Activated T-helper 1 cell treated with Interleukin-2 at 50 U/mL for 16 hours (primary cell): ENCODE measurements around the gene UFM1.
"Not testable (repeated sequence)": the region's sequence is repeated elsewhere in the genome, so short reads cannot be mapped to it uniquely, and the experiment has no call there.

Experiments used
- DNase-seq: peaks from one replicate; pipeline ENCODE4 v3.0.0-alpha.2; 2020; ENCODE audit warnings: low read depth

The UFM1 gene

DNA sequence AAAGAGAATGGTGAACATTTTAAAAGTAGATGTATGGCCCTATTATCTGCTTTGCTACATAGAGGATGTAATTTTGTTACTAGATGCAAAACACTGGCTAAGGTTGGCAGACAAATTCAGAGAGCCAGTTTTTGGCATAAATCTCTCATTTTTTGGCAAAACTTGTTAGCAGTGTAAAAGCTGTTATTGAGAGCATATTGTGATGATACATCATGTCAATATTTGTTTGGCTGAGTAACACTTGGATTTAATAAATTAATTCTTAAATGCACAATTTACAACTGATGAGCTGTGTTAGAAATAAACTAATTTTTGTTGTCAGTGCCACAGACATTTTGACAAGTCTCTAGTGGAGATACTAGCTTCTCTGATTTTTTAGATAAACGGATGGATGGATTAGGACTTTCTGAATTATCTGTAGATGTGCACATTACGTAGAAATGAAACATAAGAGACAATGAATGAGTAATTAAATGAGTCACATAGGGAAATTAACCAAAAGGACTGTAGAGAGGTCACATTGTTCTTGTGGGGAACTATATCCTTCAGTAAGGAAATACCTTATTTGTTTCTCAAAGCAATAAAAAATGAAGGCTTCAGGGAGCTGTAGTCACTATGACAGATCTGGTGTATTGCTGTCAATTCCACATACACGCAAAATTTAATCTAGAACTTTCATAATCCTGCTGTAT, 17.4 kb downstream of the UFM1 start:
- no peak for DNase-seq

GRCh38 chr13:38369058-38369457, 19.4 kb downstream of the UFM1 start:
- DNase-seq = no peak

- not testable (repeated sequence) for DNase-seq
These were observed 20.4 kb downstream of the UFM1 start for GRCh38 chr13:38370096-38370495.

DNA sequence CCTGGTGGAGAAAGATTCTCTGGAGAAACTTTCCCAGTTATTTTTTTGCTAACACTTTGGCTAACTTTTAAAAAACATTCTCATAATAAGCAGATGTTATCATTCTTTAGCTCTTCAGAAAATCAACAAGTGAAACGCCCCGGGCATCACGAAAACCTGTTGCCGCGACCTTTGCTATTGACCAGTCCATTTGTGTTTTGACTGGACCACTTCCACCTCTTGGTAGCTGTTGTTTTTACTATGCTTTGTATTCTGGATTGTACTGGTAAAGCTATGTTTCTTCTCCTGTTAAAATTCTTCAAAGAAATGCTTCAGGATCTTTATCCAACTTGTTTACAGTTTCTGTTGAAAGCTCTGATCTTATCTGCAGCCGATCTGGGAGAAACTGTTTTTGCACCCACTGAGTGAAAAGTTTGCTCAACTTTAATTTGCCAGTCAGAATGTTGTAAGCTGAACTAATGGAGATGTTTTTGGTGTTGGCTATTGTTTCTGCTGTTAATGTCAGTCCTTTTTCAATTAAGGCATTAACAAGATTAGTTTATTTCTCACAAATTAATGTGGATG, 23.3 kb downstream of the UFM1 start:
- DNase-seq = no peak

DNA sequence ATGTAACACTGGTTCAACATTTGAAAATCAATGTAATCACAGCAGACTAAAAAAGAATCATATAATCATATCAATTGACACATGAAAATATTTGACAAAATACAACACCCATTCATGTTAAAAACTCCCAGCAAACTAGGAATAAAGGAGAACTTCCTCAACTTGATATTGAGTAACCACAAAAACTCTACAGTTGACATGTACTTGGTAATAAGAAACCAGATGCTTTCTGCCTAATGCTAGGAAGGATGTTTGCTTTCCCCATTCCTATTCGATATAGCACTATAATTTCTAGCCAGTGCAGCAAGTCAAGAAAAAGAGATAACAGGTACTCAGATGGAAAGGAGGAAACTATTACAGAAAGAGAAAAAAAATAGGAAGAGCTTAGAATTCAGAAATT, 26.9 kb downstream of the UFM1 start:
- DNase-seq = no peak

DNA sequence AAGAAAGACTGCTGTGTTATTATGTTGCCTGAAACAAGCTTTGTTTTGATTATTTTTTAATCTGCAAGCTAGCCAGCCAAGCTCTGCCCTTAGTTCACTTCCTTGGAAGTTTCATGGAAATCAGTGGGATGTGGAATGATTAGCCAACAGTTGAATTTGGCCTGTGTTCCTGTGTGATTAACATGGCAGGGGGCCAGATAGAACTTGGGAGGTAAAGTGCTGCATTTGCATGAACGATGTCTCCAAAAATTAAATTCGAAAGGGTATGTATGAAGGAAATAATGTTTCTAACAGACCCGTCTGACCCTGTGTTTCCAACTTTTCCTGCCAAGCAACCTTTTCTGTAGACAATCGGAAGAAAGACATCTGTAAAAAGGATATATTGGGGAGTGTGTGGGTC, 32.2 kb downstream of the UFM1 start:
- DNase-seq = no peak

DNA sequence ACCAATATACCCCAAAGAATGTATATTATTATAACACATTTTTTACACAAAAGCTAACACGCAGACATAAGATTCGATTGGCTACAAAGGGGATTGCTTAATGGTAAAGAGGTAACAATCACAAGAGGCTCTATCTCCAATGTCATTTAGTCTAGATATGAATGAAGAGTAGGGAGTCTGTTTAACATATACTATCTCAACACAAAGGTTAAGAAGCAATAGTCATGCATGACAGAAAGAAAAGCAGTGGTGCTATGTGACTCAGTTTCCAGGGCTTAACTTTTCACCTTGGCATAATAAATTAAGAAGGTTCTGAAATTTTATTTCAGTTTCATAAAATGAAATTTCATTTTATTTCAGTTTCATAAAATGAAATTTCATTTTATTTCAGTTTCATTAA, 33.3 kb downstream of the UFM1 start:
- DNase-seq = no peak

DNA sequence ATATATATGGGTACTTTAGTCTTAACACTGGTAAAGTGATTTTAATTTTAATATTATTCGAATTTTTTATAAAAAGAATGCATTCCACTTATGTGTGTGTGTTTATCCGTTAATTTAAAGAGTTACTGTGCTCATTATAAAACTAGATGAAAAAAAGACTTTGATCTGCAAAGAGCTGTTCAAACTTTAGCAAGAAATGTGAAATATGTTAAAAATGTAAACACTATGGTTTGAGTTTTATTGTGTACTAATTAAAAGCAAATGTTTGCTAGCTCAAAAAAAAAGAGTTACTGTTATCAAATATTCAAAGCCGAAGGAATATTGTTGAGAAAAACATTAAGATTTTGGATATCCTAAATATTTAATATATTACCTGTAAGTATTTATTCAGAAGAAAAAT, 34.5 kb downstream of the UFM1 start:
- no peak for DNase-seq

- DNase-seq = no peak
These were observed 35.7 kb downstream of the UFM1 start for GRCh38 chr13:38385153-38385891.

GRCh38 chr13:38386421-38386820, 36.8 kb downstream of the UFM1 start:
- no peak for DNase-seq

DNA sequence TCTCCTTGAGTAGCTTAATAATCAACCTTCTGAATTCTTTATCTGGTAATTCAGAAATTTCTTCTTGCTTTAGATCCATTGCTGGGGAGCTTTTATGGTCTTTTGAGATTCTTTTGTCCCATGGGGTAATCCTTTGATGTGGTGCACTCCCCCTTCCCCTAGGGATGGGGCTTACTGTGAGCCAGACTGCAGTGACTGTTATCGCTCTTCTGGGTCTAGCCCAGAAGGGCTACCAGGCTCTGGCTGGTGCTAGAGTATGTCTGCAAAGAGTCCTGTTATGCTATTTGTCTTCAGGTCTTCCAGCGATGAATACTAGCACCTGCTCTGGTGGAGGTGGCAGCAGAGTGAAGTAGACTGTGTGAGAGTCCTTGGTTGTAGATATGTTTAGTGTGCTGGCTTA, 41.7 kb downstream of the UFM1 start:
- no peak for DNase-seq

DNA sequence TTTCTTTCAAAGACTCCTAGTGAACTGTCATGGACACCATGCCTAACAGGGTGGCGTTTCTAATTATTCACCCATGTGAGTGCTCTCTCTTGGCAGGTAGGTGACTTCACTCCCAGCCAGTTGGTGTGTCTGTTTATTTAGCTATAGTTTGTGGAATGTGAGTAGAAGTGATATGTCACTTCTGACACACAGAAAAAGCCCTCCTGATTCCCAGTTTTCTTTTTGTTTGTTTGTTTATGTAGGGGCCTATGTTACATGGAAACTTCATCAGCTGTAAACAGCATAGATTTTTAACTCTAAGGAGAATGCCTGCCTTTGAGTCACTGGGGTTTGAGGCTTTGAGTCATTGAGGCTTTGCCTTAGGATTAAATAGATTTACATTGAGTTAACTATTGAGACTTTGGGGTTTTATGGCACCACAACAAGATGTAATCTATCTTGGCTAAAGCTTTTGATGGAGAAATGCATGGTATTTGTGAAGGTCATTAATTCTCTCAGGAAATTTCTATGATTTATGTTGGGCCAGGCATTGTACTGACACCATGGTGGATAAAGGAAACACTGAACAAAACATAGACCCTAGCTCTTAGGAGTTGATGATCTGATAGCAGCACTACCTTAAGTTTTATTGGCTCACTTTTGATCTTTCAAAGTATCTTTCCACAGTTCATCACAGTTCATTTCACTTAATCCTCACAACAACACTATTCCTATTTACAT, 45.3 kb downstream of the UFM1 start:
- DNase-seq = no peak

GRCh38 chr13:38395497-38395788, 45.8 kb downstream of the UFM1 start:
- DNase-seq = no peak

- DNase-seq = no peak
These were observed 49.3 kb downstream of the UFM1 start for GRCh38 chr13:38398711-38399493.

GRCh38 chr13:38399535-38399934, 49.9 kb downstream of the UFM1 start:
- DNase-seq = no peak

GRCh38 chr13:38401276-38401675, 51.6 kb downstream of the UFM1 start:
- no peak for DNase-seq

DNA sequence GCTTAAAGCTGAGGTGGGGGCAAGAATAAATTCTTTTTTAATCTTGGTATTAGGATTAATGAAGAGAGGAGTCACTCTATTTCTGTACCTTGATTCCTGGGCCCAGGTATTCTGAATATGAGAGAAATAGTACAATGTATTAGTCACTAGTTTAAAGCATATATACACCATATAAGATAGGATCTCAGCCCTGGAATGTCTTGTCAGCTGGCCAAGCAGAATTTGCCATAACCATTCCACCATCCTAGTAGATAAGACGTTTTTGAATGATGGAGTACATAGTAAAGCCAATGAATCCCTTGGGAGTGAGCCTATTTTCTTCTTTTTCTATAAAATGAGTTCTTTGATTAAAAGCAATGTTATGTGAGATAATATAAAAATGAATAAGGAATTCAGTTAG, 55.6 kb downstream of the UFM1 start:
- no peak for DNase-seq

DNA sequence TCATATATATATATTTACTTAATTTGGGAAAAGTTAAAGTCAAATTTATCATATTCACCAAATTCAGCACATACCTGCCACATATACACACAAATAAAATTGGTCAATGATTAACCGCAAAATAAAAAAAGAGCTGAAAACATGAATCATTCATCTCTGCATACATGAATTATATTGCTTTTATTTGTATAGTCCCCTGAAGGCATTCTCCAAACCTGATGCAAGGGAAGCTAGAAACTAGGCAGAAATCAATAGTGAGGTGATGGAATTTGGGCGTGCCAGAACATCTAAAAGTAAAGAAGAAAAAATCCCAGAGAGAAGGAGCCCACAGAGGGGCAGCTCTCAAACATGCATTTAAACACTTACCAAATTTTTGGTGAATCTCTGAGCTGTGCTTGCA, 60.1 kb downstream of the UFM1 start:
- DNase-seq = no peak

DNA sequence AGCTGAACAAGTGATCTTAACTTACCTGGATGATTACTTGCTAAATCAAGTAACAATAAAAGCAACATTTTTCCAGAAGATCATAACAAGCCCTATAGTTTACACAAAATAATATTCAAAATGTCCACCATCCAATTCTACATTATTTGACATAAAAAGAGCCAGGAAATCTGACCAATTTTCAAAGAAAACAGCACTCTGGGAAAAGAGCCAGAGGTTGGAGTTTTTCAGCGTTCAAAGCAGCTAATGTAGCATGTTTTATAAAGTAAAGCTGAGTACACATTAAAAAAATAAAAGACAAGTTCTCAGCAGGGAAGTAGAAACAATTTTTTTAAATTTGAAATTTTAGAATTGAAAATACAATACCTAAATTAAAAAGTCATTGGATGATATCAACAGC, 62.6 kb downstream of the UFM1 start:
- no peak for DNase-seq
